Fibroblast of the aortic adventitia (primary cell): Measurements from ENCODE around the gene EFNA5. TPM values are rescaled to one million over a fixed set of nuclear protein-coding genes. Genes with fewer than 3 reads are reported as not detected.

Experiments used
- DNase-seq: peaks from one replicate; pipeline ENCODE4 v3.0.0-alpha.2; 2010; ENCODE audit warnings: low read depth
- H3K4me3 ChIP-seq: 2 replicates; pipeline ENCODE4 v1.5.1; 2011; ENCODE audit warnings: low read depth, mild to moderate bottlenecking, control low read depth, low read length, moderate library complexity
- CTCF ChIP-seq: IDR thresholded peaks from 2 replicates; pipeline ENCODE4 v1.5.1; 2011; ENCODE audit warnings: mild to moderate bottlenecking, low read length, control low read depth, inconsistent platforms; ENCODE audit not compliant: insufficient read depth
- total RNA-seq: library from RNA; depleted of rRNA; stranded (reverse); fragments of >200 nt; gene quantifications from 2 replicates; pipeline ENCODE4 v1.2.3, GENCODE V29; 2012; ENCODE audit warnings: low replicate concordance

EFNA5 gene
- total RNA-seq, 1 donor, result 33.1 TPM

DNA sequence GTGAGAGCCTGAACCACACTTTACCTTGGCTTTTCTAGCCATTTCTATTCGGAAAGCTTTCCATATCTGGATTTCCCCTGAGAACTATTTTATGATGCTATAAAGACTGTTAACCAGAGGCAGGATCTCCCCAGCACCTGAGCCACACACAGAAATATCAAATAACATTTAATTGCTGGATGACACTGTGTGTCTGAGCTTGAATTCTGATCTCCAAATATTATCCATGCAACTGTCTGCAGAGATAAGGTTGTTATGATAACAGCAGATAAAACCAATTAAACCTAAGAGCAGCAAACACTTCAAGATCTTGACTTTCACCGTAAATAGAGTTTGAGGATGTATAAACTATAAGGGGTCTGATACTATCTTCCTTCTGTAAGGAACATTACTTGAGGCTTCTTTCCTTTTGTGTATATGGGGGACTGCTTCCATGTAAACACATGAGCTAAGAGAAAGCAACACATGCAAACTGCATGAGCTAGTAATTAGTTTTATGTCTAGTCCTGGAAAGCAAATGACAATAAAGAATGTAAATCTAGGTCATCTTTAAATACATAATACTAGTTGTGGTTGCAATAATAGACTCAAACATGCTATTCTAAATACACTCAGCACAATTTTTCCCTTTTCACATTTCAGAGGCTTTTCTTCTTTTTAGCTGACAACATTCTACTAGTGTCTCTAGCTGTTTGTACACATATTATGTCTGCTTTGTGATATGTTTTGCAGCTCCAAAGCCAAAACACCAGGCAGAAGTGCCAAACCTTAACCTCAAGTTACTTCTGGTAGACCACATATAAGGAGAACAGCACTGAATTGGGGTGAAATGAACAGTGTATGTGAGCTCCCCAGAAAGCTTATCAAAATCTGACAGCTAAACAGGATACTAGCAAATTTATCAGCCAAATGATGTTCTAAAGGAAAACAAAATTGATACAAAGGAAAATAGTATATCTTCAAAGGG, 136.5 kb downstream of the EFNA5 start:
- no peak for TF ChIP-seq CTCF
- no peak overlapping the region for H3K4me3 ChIP-seq
- DNase-seq, result no peak

GRCh38 chr5:107532916-107533315, 137.8 kb downstream of the EFNA5 start:
- DNase-seq, result no peak
- TF ChIP-seq CTCF, result no peak

GRCh38 chr5:107532169-107532878, 138.4 kb downstream of the EFNA5 start:
- DNase-seq, result no peak
- H3K4me3 ChIP-seq, result no peak overlapping the region

More at GRCh38 chr5:107532916-107533315, 137.8 kb downstream of the EFNA5 start:
- H3K4me3 ChIP-seq, result no peak overlapping the region

GRCh38 chr5:107531308-107531707, 139.4 kb downstream of the EFNA5 start:
- no peak for DNase-seq
- H3K4me3 ChIP-seq, result no peak overlapping the region
- TF ChIP-seq CTCF, result no peak

More at GRCh38 chr5:107532169-107532878, 138.4 kb downstream of the EFNA5 start:
- no peak for TF ChIP-seq CTCF

GRCh38 chr5:107529618-107530017, 141.1 kb downstream of the EFNA5 start:
- no peak for TF ChIP-seq CTCF
- no peak for DNase-seq
- no peak overlapping the region for H3K4me3 ChIP-seq

DNA sequence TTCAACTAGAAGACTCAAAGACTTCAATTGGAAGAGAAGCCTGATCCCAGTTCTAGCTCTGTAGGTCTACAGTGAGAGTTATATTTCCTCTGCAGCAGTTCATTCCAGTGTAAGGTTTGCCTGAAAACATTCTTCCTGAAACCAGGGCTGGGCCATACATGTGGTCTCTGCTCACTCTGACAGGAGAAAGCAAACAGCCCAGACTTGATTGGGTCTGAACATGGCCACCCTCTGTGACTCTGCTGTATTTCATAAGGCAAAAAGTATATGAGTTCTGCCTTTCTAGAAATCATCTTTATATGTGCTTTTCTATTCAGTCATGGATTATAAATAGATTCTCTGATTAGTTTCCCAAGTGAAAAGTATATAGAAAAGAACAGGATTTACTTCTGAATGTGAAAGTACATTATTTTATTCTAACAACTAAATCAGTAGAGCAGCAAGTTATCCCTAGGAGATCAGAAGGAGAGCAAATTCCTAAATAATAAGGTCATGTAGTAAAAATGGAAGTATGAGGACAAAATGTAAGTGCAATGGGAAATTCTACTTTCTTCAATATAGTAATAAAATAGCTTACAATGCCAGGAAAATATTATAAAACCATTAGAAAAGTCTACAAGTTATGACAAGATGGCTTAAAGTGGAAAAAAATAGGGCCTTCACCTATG, 144.3 kb downstream of the EFNA5 start:
- H3K4me3 ChIP-seq, result no peak overlapping the region
- no peak for DNase-seq
- no peak for TF ChIP-seq CTCF
